Liver (tissue), 9 donors: ENCODE results near the gene JMJD4. TPM values are rescaled to one million over a fixed set of nuclear protein-coding genes. Genes with fewer than 3 reads are reported as not detected.

Experiments used
- DNase-seq: peaks from one replicate; pipeline ENCODE4 v3.0.0-alpha.2; 2017; ENCODE audit warnings: low spot score
- H3K27ac ChIP-seq, 2 donors: one replicate each; pipeline ENCODE4 v1.7.0; 2013; ENCODE audit warnings: inconsistent platforms in 2 of 2, low read length in 2 of 2, control low read depth in 1 of 2, low read depth in 1 of 2, mild to moderate bottlenecking in 1 of 2
- H3K27me3 ChIP-seq, 4 donors: one replicate each; pipeline versions ENCODE4 v1.6.1 to v1.7.0; 2013; ENCODE audit warnings: low read length in 3 of 4, inconsistent platforms in 1 of 4, mild to moderate bottlenecking in 1 of 4, moderate library complexity in 1 of 4; ENCODE audit not compliant: control insufficient read depth in 4 of 4, insufficient read depth in 4 of 4
- H3K36me3 ChIP-seq, 4 donors: one replicate each; pipeline versions ENCODE4 v1.6.1 to v1.7.0; 2013; ENCODE audit warnings: low read length in 3 of 4, mild to moderate bottlenecking in 3 of 4, low read depth in 1 of 4, moderate library complexity in 1 of 4; ENCODE audit not compliant: control insufficient read depth in 4 of 4, insufficient read depth in 3 of 4
- H3K4me1 ChIP-seq, 4 donors: one replicate each; pipeline versions ENCODE4 v1.6.1 to v1.7.0; 2013; ENCODE audit warnings: low read length in 3 of 4, mild to moderate bottlenecking in 3 of 4, moderate library complexity in 1 of 4; ENCODE audit not compliant: control insufficient read depth in 4 of 4, insufficient read depth in 4 of 4
- H3K4me3 ChIP-seq, 3 donors: one replicate each; pipeline versions ENCODE4 v1.6.1 to v1.7.0; 2013; ENCODE audit warnings: low read length in 3 of 3, control low read depth in 1 of 3, low read depth in 1 of 3, mild to moderate bottlenecking in 1 of 3
- H3K9ac ChIP-seq, 2 donors: one replicate each; pipeline ENCODE4 v1.7.0; 2013; ENCODE audit warnings: low read length in 2 of 2, mild to moderate bottlenecking in 2 of 2, moderate library complexity in 2 of 2, control low read depth in 1 of 2, low read depth in 1 of 2
- H3K9me3 ChIP-seq, 4 donors: one replicate each; pipeline versions ENCODE4 v1.6.1 to v1.7.0; 2013; ENCODE audit warnings: low read length in 3 of 4; ENCODE audit not compliant: control insufficient read depth in 4 of 4
- ATF3 ChIP-seq: IDR thresholded peaks from 2 replicates; pipeline ENCODE4 v1.6.1; 2016; ENCODE audit warnings: antibody characterized with exemption
- CTCF ChIP-seq: fragments of 150-350 bp; IDR thresholded peaks from 2 replicates; pipeline ENCODE4 v1.5.1; 2017; ENCODE audit warnings: improper control_type of control experiment, low read depth, low read length; ENCODE audit not compliant: missing input control
- EGR1 ChIP-seq, 2 donors: IDR thresholded peaks; 2 replicates each; pipeline ENCODE4 v1.6.1; 2016 to 2018; ENCODE audit warnings: antibody characterized with exemption in 2 of 2, low read depth in 2 of 2
- FOXA1 ChIP-seq: IDR thresholded peaks from 2 replicates; pipeline ENCODE4 v1.6.1; 2016; ENCODE audit warnings: antibody characterized with exemption
- FOXA2 ChIP-seq: IDR thresholded peaks from 2 replicates; pipeline ENCODE4 v1.6.1; 2016; ENCODE audit warnings: antibody characterized with exemption
- GABPA ChIP-seq, 2 donors: IDR thresholded peaks in 1 of 2; conservative IDR thresholded peaks in 1 of 2; 2 replicates each; pipeline ENCODE4 v1.6.1; 2016; ENCODE audit warnings: antibody characterized with exemption in 2 of 2, mild to moderate bottlenecking in 1 of 2, moderate library complexity in 1 of 2
- HNF4A ChIP-seq, 2 donors: conservative IDR thresholded peaks; 2 replicates each; pipeline ENCODE4 v1.6.1; 2016; ENCODE audit warnings: antibody characterized with exemption in 2 of 2, mild to moderate bottlenecking in 2 of 2
- HNF4G ChIP-seq: IDR thresholded peaks from 2 replicates; pipeline ENCODE4 v1.6.1; 2016; ENCODE audit warnings: antibody characterized with exemption
- JUND ChIP-seq, 2 donors: IDR thresholded peaks; 2 replicates each; pipeline ENCODE4 v1.6.1; 2016; ENCODE audit warnings: antibody characterized with exemption in 2 of 2
- NR2F2 ChIP-seq: IDR thresholded peaks from 2 replicates; pipeline ENCODE4 v1.6.1; 2016; ENCODE audit warnings: antibody characterized with exemption
- RAD21 ChIP-seq, 2 donors: IDR thresholded peaks; 2 replicates each; pipeline ENCODE4 v1.6.1; 2016; ENCODE audit warnings: antibody characterized with exemption in 2 of 2, mild to moderate bottlenecking in 2 of 2
- RXRA ChIP-seq, 2 donors: IDR thresholded peaks; 2 replicates each; pipeline ENCODE4 v1.6.1; 2017 to 2018; ENCODE audit warnings: antibody characterized with exemption in 2 of 2, mild to moderate bottlenecking in 1 of 2
- SP1 ChIP-seq: IDR thresholded peaks from 2 replicates; pipeline ENCODE4 v1.6.1; 2018; ENCODE audit warnings: antibody characterized with exemption, mild to moderate bottlenecking
- TAF1 ChIP-seq: conservative IDR thresholded peaks from 2 replicates; pipeline ENCODE4 v1.6.1; 2016; ENCODE audit warnings: antibody characterized with exemption, mild to moderate bottlenecking
- YY1 ChIP-seq: IDR thresholded peaks from 2 replicates; pipeline ENCODE4 v1.6.1; 2016; ENCODE audit warnings: antibody characterized with exemption, mild to moderate bottlenecking
- WGBS: extraction: QIAGEN DNeasy Blood & Tissue Kit; methylation state at CpG from one replicate; pipeline ENCODE4 v1.1.7; 2013; 5-methylcytosine and 5-hydroxymethylcytosine counted together
- polyA plus RNA-seq, 2 donors: library from polyadenylated mRNA; stranded (reverse) in 1 of 2; unstranded in 1 of 2; fragments of 200-250 nt in 1 of 2; fragments of >200 nt in 1 of 2; fragmentation: Nextera tagmentation in 1 of 2; extraction: Ambion mirVana in 1 of 2; gene quantifications; one replicate each; pipeline versions ENCODE4 v1.2.1 to v1.2.3, GENCODE V29; 2013 to 2015
- total RNA-seq, 2 donors: library from RNA; depleted of rRNA; stranded (reverse); fragments of >200 nt; gene quantifications; one replicate each; pipeline ENCODE4 v1.2.3, GENCODE V29; 2014
- TF ChIP-seq, protein P1 (sequence below): IDR thresholded peaks from 2 replicates; pipeline ENCODE4 v1.6.1; 2016; ENCODE audit warnings: antibody characterized with exemption
- TF ChIP-seq, protein P2 (sequence below): IDR thresholded peaks from 2 replicates; pipeline ENCODE4 v1.6.1; 2016; ENCODE audit warnings: antibody characterized with exemption, mild to moderate bottlenecking
- TF ChIP-seq, protein P3 (sequence below): IDR thresholded peaks from 2 replicates; pipeline ENCODE4 v1.6.1; 2016; ENCODE audit warnings: antibody characterized with exemption
- donor health status: healthy.
- donor health status: healthy.
- donor health status: healthy.
- donor health status: healthy.
- donor health status: healthy.

The JMJD4 gene
- total and polyA plus RNA-seq, 4 donors: 12.4 to 22.1 (median 14.1) TPM

DNA sequence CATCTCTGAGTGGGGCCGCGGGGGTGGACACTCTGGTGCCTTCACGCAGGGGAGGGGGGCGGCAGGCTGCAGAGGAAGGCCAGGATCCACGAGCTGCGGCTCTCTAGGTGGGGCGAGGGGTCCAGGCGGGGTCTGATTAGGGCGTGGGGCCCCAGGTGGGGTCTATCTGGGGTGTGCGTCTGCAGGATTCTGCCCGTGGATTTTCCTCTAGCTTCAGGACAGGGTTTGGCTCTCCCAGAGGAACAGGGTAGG, 6.3 kb downstream of the JMJD4 start:
- TF ChIP-seq, protein P1, sequence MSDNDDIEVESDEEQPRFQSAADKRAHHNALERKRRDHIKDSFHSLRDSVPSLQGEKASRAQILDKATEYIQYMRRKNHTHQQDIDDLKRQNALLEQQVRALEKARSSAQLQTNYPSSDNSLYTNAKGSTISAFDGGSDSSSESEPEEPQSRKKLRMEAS: no peak
- TF ChIP-seq FOXA2 (no peak), ATF3 (no peak), CTCF (no peak), EGR1 (IDR thresholded peaks at IDR 0.05; ENCODE audit: low read depth in 2 of 2) (no peak), RAD21 (IDR thresholded peaks at IDR 0.05) (no peak), HNF4A (conservative IDR thresholded peaks at IDR 0.05) (no peak), FOXA1 (no peak), JUND (IDR thresholded peaks at IDR 0.05) (no peak), RXRA (IDR thresholded peaks at IDR 0.05) (no peak), NR2F2 (no peak), GABPA (IDR thresholded peaks at IDR 0.05 in 1 of 2, conservative IDR thresholded peaks at IDR 0.05 in 1 of 2) (no peak), SP1 (no peak), YY1 (no peak), TAF1 (no peak), HNF4G (no peak)
- TF ChIP-seq, protein P2, sequence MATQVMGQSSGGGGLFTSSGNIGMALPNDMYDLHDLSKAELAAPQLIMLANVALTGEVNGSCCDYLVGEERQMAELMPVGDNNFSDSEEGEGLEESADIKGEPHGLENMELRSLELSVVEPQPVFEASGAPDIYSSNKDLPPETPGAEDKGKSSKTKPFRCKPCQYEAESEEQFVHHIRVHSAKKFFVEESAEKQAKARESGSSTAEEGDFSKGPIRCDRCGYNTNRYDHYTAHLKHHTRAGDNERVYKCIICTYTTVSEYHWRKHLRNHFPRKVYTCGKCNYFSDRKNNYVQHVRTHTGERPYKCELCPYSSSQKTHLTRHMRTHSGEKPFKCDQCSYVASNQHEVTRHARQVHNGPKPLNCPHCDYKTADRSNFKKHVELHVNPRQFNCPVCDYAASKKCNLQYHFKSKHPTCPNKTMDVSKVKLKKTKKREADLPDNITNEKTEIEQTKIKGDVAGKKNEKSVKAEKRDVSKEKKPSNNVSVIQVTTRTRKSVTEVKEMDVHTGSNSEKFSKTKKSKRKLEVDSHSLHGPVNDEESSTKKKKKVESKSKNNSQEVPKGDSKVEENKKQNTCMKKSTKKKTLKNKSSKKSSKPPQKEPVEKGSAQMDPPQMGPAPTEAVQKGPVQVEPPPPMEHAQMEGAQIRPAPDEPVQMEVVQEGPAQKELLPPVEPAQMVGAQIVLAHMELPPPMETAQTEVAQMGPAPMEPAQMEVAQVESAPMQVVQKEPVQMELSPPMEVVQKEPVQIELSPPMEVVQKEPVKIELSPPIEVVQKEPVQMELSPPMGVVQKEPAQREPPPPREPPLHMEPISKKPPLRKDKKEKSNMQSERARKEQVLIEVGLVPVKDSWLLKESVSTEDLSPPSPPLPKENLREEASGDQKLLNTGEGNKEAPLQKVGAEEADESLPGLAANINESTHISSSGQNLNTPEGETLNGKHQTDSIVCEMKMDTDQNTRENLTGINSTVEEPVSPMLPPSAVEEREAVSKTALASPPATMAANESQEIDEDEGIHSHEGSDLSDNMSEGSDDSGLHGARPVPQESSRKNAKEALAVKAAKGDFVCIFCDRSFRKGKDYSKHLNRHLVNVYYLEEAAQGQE: no peak
- TF ChIP-seq, protein P3, sequence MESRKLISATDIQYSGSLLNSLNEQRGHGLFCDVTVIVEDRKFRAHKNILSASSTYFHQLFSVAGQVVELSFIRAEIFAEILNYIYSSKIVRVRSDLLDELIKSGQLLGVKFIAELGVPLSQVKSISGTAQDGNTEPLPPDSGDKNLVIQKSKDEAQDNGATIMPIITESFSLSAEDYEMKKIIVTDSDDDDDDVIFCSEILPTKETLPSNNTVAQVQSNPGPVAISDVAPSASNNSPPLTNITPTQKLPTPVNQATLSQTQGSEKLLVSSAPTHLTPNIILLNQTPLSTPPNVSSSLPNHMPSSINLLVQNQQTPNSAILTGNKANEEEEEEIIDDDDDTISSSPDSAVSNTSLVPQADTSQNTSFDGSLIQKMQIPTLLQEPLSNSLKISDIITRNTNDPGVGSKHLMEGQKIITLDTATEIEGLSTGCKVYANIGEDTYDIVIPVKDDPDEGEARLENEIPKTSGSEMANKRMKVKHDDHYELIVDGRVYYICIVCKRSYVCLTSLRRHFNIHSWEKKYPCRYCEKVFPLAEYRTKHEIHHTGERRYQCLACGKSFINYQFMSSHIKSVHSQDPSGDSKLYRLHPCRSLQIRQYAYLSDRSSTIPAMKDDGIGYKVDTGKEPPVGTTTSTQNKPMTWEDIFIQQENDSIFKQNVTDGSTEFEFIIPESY: no peak
- H3K27ac ChIP-seq: peak overlapping the region; percentile 80 to 87
- no peak for DNase-seq
- WGBS: 2% methylated on average over 11 of the region's 11 CpGs
- H3K4me1 ChIP-seq: peaks cover 18 to 57% (median 45%) of the 10 kb centered on the region in 4 donors
- no peaks in the 10 kb centered on the region for H3K9me3 ChIP-seq
- no peaks in the 10 kb centered on the region for H3K27me3 ChIP-seq
- H3K4me3 ChIP-seq: peak overlapping the region; percentile 64 to 83 (median 70)
- H3K36me3 ChIP-seq: peaks cover 0 to 17% (median 4%) of the 10 kb centered on the region in 4 donors
- H3K9ac ChIP-seq: peak overlapping the region; percentile 72 to 73
